Fibroblast of villous mesenchyme (primary cell): ENCODE results near the gene GALNTL6. TPM values are rescaled to one million over a fixed set of nuclear protein-coding genes. Genes with fewer than 3 reads are reported as not detected.
A peak's percentile ranks its signal among the peaks of the same experiment; 100 is the strongest.

Experiments
- DNase-seq: peaks from one replicate; pipeline ENCODE4 v3.0.0-alpha.2; 2010; ENCODE audit warnings: low read depth
- H3K4me3 ChIP-seq: 2 replicates; pipeline ENCODE4 v1.5.1; 2011; ENCODE audit warnings: low read depth, mild to moderate bottlenecking, low read length
- total RNA-seq: library from RNA; depleted of rRNA; stranded (reverse); fragments of >200 nt; gene quantifications from 2 replicates; pipeline ENCODE4 v1.2.3, GENCODE V29; 2012
- TF ChIP-seq, protein P1 (sequence below): IDR thresholded peaks from 2 replicates; pipeline ENCODE4 v1.5.1; 2012; ENCODE audit warnings: low read depth, mild to moderate bottlenecking, low read length; ENCODE audit not compliant: insufficient read depth

The GALNTL6 gene
- total RNA-seq, 1 donor = not detected

DNA sequence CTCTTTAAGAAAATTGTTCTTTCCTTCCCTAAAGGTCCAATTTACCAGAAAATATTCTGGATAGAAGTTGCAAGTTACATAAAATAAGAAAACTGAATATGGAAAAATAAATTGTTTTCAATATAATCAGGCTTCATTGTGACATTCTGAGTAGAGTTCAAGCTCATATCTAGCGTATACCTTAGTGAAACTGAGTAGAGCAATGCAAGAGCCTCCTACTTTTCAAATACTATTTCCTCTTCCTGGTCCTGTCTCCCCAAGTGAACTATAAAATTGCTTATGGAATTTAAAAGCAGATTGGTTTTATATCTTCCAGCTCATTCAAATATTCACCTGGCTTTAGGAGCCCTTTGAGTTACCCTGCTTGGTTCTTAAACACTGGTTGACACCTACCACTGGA lies 1166.1 kb downstream of the GALNTL6 start:
- no peak for DNase-seq
- TF ChIP-seq, protein P1, sequence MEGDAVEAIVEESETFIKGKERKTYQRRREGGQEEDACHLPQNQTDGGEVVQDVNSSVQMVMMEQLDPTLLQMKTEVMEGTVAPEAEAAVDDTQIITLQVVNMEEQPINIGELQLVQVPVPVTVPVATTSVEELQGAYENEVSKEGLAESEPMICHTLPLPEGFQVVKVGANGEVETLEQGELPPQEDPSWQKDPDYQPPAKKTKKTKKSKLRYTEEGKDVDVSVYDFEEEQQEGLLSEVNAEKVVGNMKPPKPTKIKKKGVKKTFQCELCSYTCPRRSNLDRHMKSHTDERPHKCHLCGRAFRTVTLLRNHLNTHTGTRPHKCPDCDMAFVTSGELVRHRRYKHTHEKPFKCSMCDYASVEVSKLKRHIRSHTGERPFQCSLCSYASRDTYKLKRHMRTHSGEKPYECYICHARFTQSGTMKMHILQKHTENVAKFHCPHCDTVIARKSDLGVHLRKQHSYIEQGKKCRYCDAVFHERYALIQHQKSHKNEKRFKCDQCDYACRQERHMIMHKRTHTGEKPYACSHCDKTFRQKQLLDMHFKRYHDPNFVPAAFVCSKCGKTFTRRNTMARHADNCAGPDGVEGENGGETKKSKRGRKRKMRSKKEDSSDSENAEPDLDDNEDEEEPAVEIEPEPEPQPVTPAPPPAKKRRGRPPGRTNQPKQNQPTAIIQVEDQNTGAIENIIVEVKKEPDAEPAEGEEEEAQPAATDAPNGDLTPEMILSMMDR = no peak

DNA sequence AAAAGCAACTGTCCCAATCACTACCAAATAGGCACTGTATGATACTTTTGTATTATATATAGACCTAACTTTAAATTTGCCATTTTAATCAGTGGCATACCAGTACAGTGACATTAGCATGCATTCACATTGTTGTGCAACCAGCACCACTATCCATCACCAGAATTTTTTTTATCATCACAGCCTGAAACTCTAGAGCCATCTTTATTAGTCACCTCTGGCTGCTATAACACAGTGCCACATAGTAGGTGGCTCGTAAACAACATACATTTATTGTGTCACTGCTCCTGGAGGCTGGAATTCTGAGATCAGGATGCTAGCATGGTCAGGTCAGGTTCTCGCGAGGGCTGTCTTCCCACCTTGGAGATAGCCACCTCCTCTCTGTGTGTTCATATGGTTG lies 1167.0 kb downstream of the GALNTL6 start:
- no peak for DNase-seq
- H3K4me3 ChIP-seq = no peak overlapping the region
- TF ChIP-seq, protein P1 = no peak

More for the DNA sequence above, 1166.1 kb downstream of the GALNTL6 start:
- no peak overlapping the region for H3K4me3 ChIP-seq

DNA sequence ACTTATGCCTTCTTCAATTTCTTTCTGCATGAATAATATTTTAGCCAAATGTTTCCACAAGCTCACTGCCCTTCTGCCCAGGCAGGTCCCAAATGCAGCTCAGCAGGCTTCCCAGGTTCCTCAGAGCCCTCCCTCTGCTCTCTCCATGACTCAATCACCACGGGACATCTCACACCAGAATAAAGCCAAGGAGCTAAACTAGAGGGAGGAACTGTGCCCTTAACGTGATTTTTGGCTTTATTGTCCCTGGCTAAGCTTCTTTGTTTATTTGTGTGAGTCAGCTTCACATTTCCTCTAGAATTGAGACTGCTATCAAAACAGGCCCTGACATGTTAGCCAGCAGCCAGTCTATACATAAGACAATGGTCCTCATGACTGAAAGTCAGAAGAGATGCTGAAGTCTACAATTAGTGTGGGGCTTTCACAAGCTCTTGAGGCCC lies 1169.0 kb downstream of the GALNTL6 start:
- peak; percentile 53 for DNase-seq
- H3K4me3 ChIP-seq = no peak overlapping the region
- TF ChIP-seq, protein P1 = no peak

DNA sequence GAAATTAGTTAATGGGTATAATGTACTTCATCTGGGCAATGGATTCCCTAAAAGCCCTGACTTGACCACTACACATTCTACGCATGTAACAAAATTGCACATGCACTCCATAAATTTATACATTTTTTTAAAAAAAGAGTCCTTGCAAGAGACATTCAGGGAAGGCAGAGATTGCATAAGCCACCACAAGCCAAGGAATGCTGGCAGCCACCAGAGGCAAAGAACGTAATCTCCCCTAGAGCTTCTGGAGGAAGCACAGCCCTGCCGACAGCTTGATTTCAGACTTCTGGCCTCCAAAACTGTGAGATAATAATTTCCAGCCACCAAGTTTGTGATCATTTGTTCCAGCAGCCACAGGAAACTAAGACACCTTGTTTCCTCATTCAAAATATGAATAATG lies 1169.8 kb downstream of the GALNTL6 start:
- no peak for DNase-seq
- TF ChIP-seq, protein P1 = no peak
- no peak overlapping the region for H3K4me3 ChIP-seq

DNA sequence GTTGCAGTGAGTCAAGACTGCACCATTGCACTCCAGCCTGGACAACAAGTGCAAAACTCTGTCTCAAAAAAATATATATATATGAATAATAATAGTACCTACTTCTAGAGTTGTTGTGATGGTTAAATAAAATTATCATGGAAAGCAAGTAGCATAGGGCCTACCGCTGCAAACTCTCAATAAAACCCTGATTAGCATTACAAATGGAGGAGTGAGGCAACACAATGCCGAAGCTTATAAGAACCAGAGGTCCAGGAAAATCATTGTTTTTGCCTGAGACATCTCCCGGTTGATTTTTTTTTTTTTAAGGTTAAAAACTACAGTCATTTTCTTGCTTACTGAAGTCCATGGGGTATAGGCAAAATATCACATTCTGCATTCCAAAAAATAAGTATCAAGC lies 1170.4 kb downstream of the GALNTL6 start:
- DNase-seq = no peak
- TF ChIP-seq, protein P1 = no peak
- H3K4me3 ChIP-seq = no peak overlapping the region

DNA sequence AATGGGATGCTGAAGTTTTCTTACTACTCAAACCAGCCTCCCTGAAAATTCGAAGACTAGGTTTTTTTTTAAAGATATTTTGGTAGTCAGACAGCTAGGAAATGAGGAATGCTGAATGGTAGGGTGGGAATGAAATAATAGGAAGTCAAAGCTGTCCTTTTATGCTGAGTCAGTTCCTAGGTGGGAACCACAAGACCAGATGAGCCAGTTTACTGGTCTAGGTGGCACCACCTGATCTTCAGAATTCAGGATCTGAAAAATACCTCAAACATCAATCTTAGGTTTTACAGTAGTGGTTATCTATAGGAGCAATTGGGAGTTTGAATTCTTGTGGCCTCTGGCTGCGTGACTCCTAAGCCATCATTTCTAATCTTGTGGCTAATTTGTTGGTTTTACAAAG lies 1172.3 kb downstream of the GALNTL6 start:
- TF ChIP-seq, protein P1 = no peak
- no peak for DNase-seq
- no peak overlapping the region for H3K4me3 ChIP-seq

DNA sequence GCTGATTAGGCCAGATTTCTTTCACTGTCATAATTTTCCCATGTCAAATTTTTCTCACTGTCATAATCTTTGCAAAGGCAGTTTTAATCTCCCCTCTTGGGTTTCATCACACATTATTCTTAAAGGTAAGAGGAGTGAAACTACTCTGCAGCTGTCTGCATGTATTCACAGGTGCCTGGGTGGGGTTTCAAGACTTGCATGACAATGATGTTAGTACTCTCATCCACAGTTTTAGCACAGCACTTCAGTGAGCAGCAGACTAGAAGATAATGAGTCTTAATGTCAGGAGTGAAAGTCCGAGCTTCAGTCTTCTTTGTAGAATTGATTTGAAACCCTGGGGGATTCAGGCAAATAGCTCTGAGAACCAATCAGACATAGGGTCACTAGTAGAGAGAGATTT lies 1172.9 kb downstream of the GALNTL6 start:
- TF ChIP-seq, protein P1 = no peak
- no peak overlapping the region for H3K4me3 ChIP-seq
- no peak for DNase-seq
